Activated T-cell treated with anti-CD3 and anti-CD28 coated beads, Interleukin-2, amount 50 U/mL, for 24 hours (primary cell): Measurements from ENCODE around the gene REEP1.
"Not testable (repeated sequence)": the region's sequence is repeated elsewhere in the genome, so short reads cannot be mapped to it uniquely, and the experiment has no call there.

Source experiments
- DNase-seq: peaks from one replicate; pipeline ENCODE4 v3.0.0-alpha.2; 2020
- H3K27ac Mint-ChIP-seq: 2 replicates; pipeline ENCODE4 v1.8.0; 2020; ENCODE audit warnings: mild to moderate bottlenecking, mixed read lengths
- H3K27me3 Mint-ChIP-seq: 2 replicates; pipeline ENCODE4 v1.8.0; 2020; ENCODE audit warnings: mixed read lengths
- H3K36me3 Mint-ChIP-seq: 2 replicates; pipeline ENCODE4 v1.8.0; 2020; ENCODE audit warnings: low read depth, mixed read lengths
- H3K4me1 Mint-ChIP-seq: 2 replicates; pipeline ENCODE4 v1.8.0; 2020; ENCODE audit warnings: low read depth, mixed read lengths
- H3K4me3 Mint-ChIP-seq: 2 replicates; pipeline ENCODE4 v1.8.0; 2020; ENCODE audit warnings: mild to moderate bottlenecking, moderate library complexity, mixed read lengths
- H3K9me3 Mint-ChIP-seq: 2 replicates; pipeline ENCODE4 v1.8.0; 2020; ENCODE audit warnings: mixed read lengths

The REEP1 gene

GRCh38 chr2:86228574-86228973 is 108.9 kb downstream of the REEP1 start:
- peaks cover 13% of the 10 kb centered on the region for H3K4me1 Mint-ChIP-seq
- H3K36me3 Mint-ChIP-seq, H3K9me3 Mint-ChIP-seq, H3K4me3 Mint-ChIP-seq, DNase-seq, H3K27me3 Mint-ChIP-seq, H3K27ac Mint-ChIP-seq: not testable (repeated sequence)

GRCh38 chr2:86227685-86228084 is 109.7 kb downstream of the REEP1 start:
- DNase-seq: no peak
- Mint-ChIP-seq H3K4me3 (no peak overlapping the region), H3K27ac (no peak overlapping the region), H3K4me1 (peaks cover 13% of the 10 kb centered on the region), H3K36me3 (no peaks in the 10 kb centered on the region), H3K27me3 (no peaks in the 10 kb centered on the region), H3K9me3 (no peaks in the 10 kb centered on the region)

- Mint-ChIP-seq H3K9me3 (no peaks in the 10 kb centered on the region), H3K4me1 (peaks cover 13% of the 10 kb centered on the region), H3K36me3 (no peaks in the 10 kb centered on the region), H3K27ac (no peak overlapping the region), H3K27me3 (no peaks in the 10 kb centered on the region), H3K4me3 (no peak overlapping the region)
- DNase-seq: no peak
These were observed 110.5 kb downstream of the REEP1 start for GRCh38 chr2:86226636-86227520.

GRCh38 chr2:86226070-86226469 is 111.4 kb downstream of the REEP1 start:
- DNase-seq: no peak
- no peak overlapping the region for H3K27ac Mint-ChIP-seq
- no peak overlapping the region for H3K4me3 Mint-ChIP-seq
- no peaks in the 10 kb centered on the region for H3K36me3 Mint-ChIP-seq
- H3K27me3 Mint-ChIP-seq: no peaks in the 10 kb centered on the region
- no peaks in the 10 kb centered on the region for H3K9me3 Mint-ChIP-seq
- H3K4me1 Mint-ChIP-seq: peaks cover 13% of the 10 kb centered on the region

GRCh38 chr2:86225581-86225980 is 111.8 kb downstream of the REEP1 start:
- Mint-ChIP-seq H3K9me3 (no peaks in the 10 kb centered on the region), H3K4me1 (peaks cover 13% of the 10 kb centered on the region), H3K27me3 (no peaks in the 10 kb centered on the region), H3K36me3 (no peaks in the 10 kb centered on the region), H3K4me3 (no peak overlapping the region), H3K27ac (peak overlapping the region; percentile 72)
- DNase-seq: peak; percentile 70

GRCh38 chr2:86224645-86225355 is 112.6 kb downstream of the REEP1 start:
- Mint-ChIP-seq H3K4me1 (peaks cover 13% of the 10 kb centered on the region), H3K4me3 (no peak overlapping the region), H3K9me3 (no peaks in the 10 kb centered on the region), H3K36me3 (no peaks in the 10 kb centered on the region), H3K27me3 (no peaks in the 10 kb centered on the region), H3K27ac (peak overlapping the region; percentile 26)
- no peak for DNase-seq

GRCh38 chr2:86223927-86224560 is 113.4 kb downstream of the REEP1 start:
- H3K36me3 Mint-ChIP-seq: no peaks in the 10 kb centered on the region
- no peaks in the 10 kb centered on the region for H3K9me3 Mint-ChIP-seq
- peak overlapping the region; percentile 26 for H3K27ac Mint-ChIP-seq
- peaks cover 13% of the 10 kb centered on the region for H3K4me1 Mint-ChIP-seq
- H3K27me3 Mint-ChIP-seq: no peaks in the 10 kb centered on the region
- DNase-seq: no peak
- H3K4me3 Mint-ChIP-seq: no peak overlapping the region

GRCh38 chr2:86223140-86223926 is 114.1 kb downstream of the REEP1 start:
- Mint-ChIP-seq H3K27ac (no peak overlapping the region), H3K9me3 (no peaks in the 10 kb centered on the region)
- DNase-seq: no peak

GRCh38 chr2:86221066-86221684 is 116.3 kb downstream of the REEP1 start:
- Mint-ChIP-seq H3K27me3 (no peaks in the 10 kb centered on the region), H3K4me1 (peaks cover 17% of the 10 kb centered on the region), H3K36me3 (no peaks in the 10 kb centered on the region), H3K4me3 (no peak overlapping the region), H3K9me3 (no peaks in the 10 kb centered on the region), H3K27ac (no peak overlapping the region)
- DNase-seq: peak; percentile 57

More at GRCh38 chr2:86223140-86223926, 114.1 kb downstream of the REEP1 start:
- H3K4me1 Mint-ChIP-seq: peaks cover 13% of the 10 kb centered on the region
- no peak overlapping the region for H3K4me3 Mint-ChIP-seq
- H3K36me3 Mint-ChIP-seq: no peaks in the 10 kb centered on the region
- no peaks in the 10 kb centered on the region for H3K27me3 Mint-ChIP-seq

- no peak for DNase-seq
- Mint-ChIP-seq H3K27me3 (no peaks in the 10 kb centered on the region), H3K4me1 (peaks cover 9% of the 10 kb centered on the region), H3K27ac (no peak overlapping the region), H3K4me3 (no peak overlapping the region), H3K36me3 (peaks cover 3% of the 10 kb centered on the region), H3K9me3 (no peaks in the 10 kb centered on the region)
These were observed 117.5 kb downstream of the REEP1 start for GRCh38 chr2:86219896-86220295.

- no peaks in the 10 kb centered on the region for H3K27me3 Mint-ChIP-seq
- H3K4me1 Mint-ChIP-seq: peaks cover 5% of the 10 kb centered on the region
- no peak overlapping the region for H3K4me3 Mint-ChIP-seq
- DNase-seq: no peak
- H3K36me3 Mint-ChIP-seq: peaks cover 20% of the 10 kb centered on the region
- H3K27ac Mint-ChIP-seq: no peak overlapping the region
- H3K9me3 Mint-ChIP-seq: no peaks in the 10 kb centered on the region
These were observed 119.3 kb downstream of the REEP1 start for GRCh38 chr2:86218124-86218523.

GRCh38 chr2:86216575-86217555 is 120.6 kb downstream of the REEP1 start:
- Mint-ChIP-seq H3K27ac (no peak overlapping the region), H3K36me3 (peaks cover 28% of the 10 kb centered on the region), H3K4me1 (peaks cover 5% of the 10 kb centered on the region), H3K27me3 (no peaks in the 10 kb centered on the region), H3K9me3 (no peaks in the 10 kb centered on the region), H3K4me3 (no peak overlapping the region)
- DNase-seq: no peak

- Mint-ChIP-seq H3K27ac (no peak overlapping the region), H3K4me1 (peaks cover 5% of the 10 kb centered on the region), H3K27me3 (no peaks in the 10 kb centered on the region), H3K36me3 (peaks cover 51% of the 10 kb centered on the region), H3K9me3 (no peaks in the 10 kb centered on the region), H3K4me3 (no peak overlapping the region)
- DNase-seq: no peak
These were observed 123.0 kb downstream of the REEP1 start for GRCh38 chr2:86214503-86214832.
